DND-41 (cell line): ENCODE data around the gene GAST.
"Not testable (repeated sequence)": the region's sequence is repeated elsewhere in the genome, so short reads cannot be mapped to it uniquely, and the experiment has no call there.

Source experiments
- EZH2 ChIP-seq: IDR thresholded peaks from 3 replicates; pipeline ENCODE4 v1.6.1; 2012; ENCODE audit warnings: borderline replicate concordance, low read depth, mild to moderate bottlenecking, moderate library complexity, low read length, inconsistent platforms; ENCODE audit not compliant: severe bottlenecking
- TF ChIP-seq, protein P1 (sequence below): IDR thresholded peaks from 2 replicates; pipeline ENCODE4 v1.5.1; 2012; ENCODE audit warnings: borderline replicate concordance, low read length, moderate library complexity, mild to moderate bottlenecking; ENCODE audit not compliant: poor library complexity, severe bottlenecking; ENCODE audit errors: extremely low read depth

GRCh38 chr17:41685753-41686152 is 26.4 kb upstream of the GAST start:
- TF ChIP-seq, protein P1, sequence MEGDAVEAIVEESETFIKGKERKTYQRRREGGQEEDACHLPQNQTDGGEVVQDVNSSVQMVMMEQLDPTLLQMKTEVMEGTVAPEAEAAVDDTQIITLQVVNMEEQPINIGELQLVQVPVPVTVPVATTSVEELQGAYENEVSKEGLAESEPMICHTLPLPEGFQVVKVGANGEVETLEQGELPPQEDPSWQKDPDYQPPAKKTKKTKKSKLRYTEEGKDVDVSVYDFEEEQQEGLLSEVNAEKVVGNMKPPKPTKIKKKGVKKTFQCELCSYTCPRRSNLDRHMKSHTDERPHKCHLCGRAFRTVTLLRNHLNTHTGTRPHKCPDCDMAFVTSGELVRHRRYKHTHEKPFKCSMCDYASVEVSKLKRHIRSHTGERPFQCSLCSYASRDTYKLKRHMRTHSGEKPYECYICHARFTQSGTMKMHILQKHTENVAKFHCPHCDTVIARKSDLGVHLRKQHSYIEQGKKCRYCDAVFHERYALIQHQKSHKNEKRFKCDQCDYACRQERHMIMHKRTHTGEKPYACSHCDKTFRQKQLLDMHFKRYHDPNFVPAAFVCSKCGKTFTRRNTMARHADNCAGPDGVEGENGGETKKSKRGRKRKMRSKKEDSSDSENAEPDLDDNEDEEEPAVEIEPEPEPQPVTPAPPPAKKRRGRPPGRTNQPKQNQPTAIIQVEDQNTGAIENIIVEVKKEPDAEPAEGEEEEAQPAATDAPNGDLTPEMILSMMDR: not testable (repeated sequence)
- not testable (repeated sequence) for TF ChIP-seq EZH2
